Measurements from ENCODE around the gene NT5DC3.

DNA sequence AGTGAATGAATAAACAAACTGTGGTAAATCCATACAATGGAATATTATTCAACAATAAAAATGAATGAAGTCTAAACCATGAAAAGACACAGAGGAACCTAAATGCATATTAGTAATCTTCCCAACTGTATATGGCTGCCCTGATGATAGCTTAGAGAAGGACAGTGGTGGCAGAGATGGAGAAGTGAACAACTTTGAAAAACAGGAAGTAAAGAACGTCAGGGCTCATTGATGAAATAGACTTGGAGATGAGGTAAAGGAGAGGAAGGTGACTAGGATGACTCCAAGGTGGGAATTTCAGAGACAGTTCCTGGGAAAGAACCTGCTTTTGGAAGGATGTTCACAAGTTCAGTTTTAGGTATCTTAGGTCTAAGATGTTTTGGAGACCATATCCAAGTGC lies 36.3 kb upstream of the NT5DC3 start:
- TF ChIP-seq, protein P1, sequence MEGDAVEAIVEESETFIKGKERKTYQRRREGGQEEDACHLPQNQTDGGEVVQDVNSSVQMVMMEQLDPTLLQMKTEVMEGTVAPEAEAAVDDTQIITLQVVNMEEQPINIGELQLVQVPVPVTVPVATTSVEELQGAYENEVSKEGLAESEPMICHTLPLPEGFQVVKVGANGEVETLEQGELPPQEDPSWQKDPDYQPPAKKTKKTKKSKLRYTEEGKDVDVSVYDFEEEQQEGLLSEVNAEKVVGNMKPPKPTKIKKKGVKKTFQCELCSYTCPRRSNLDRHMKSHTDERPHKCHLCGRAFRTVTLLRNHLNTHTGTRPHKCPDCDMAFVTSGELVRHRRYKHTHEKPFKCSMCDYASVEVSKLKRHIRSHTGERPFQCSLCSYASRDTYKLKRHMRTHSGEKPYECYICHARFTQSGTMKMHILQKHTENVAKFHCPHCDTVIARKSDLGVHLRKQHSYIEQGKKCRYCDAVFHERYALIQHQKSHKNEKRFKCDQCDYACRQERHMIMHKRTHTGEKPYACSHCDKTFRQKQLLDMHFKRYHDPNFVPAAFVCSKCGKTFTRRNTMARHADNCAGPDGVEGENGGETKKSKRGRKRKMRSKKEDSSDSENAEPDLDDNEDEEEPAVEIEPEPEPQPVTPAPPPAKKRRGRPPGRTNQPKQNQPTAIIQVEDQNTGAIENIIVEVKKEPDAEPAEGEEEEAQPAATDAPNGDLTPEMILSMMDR (IDR thresholded peaks at IDR 0.05), result no peak
- TF ChIP-seq POLR2A (IDR thresholded peaks at IDR 0.05), result no peak
